Heart right ventricle (tissue), 16 donors: ENCODE measurements around the gene EFEMP2. TPM values are rescaled to one million over a fixed set of nuclear protein-coding genes. Genes with fewer than 3 reads are reported as not detected.

Experiments used
- ATAC-seq, 8 donors: fragments of 200-7000 bp; cut with Tn5 transposase; one replicate each; pipeline ENCODE4 v1.9.1; 2020; ENCODE audit warnings: mild to moderate bottlenecking in 8 of 8, moderate library complexity in 8 of 8, moderate number of reproducible peaks in 1 of 8
- DNase-seq, 2 donors: peaks; one replicate each; pipeline ENCODE4 v3.0.0-alpha.2; 2020
- H3K27ac ChIP-seq, 10 donors: fragments of 200-600 bp; sonication (generic) in 2 of 10; one replicate each; pipeline versions ENCODE4 v1.5.0 to v1.8.0; 2020 to 2022; ENCODE audit warnings: mild to moderate bottlenecking in 3 of 10
- H3K27me3 ChIP-seq, 7 donors: fragments of 200-600 bp; one replicate each; pipeline ENCODE4 v1.8.0; 2021 to 2022; ENCODE audit warnings: mild to moderate bottlenecking in 2 of 7
- H3K36me3 ChIP-seq, 9 donors: fragments of 200-600 bp; sonication (generic) in 1 of 9; one replicate each; pipeline versions ENCODE4 v1.5.0 to v1.8.0; 2020 to 2022; ENCODE audit warnings: mild to moderate bottlenecking in 2 of 9
- H3K4me1 ChIP-seq, 9 donors: fragments of 200-600 bp; sonication (generic) in 1 of 9; one replicate each; pipeline versions ENCODE4 v1.5.0 to v1.8.0; 2020 to 2022; ENCODE audit warnings: mild to moderate bottlenecking in 4 of 9
- H3K4me3 ChIP-seq, 10 donors: fragments of 200-600 bp; sonication (generic) in 2 of 10; one replicate each; pipeline versions ENCODE4 v1.5.0 to v1.8.0; 2020 to 2022; ENCODE audit warnings: mild to moderate bottlenecking in 7 of 10, moderate library complexity in 2 of 10
- H3K9me3 ChIP-seq, 11 donors: fragments of 200-600 bp in 10 of 11; sonication (generic) in 2 of 11; one replicate each; pipeline versions ENCODE4 v1.5.0 to v1.8.0; 2013 to 2022; ENCODE audit warnings: mild to moderate bottlenecking in 2 of 11, control low read depth in 1 of 11, moderate library complexity in 1 of 11
- WGBS, 2 donors: extraction: QIAGEN DNeasy Blood & Tissue Kit; methylation state at CpG; one replicate each; pipeline ENCODE4 v1.1.7; 2013; ENCODE audit warnings: inconsistent platforms in 1 of 2; 5-methylcytosine and 5-hydroxymethylcytosine counted together
- intact Hi-C, 10 donors: fragments of 100-400 bp; cut with DNase I; formaldehyde crosslinking; loops; one replicate each; pipeline versions ENCODE4 v1.11.1 to v1.14.2; 2022
- polyA plus RNA-seq, 2 donors: library from polyadenylated mRNA; stranded (reverse); fragments of 200-250 nt; gene quantifications; one replicate each; pipeline ENCODE4 v1.2.3, GENCODE V29; 2013
- total RNA-seq, 10 donors: library from RNA; stranded (reverse); fragmentation: NEBNext Ultra II Directional in 3 of 10; extraction: Animal tissue kit (Norgen Biotek cat#: 25700) in 3 of 10; gene quantifications; one replicate each; pipeline versions ENCODE4 v1.2.1 to v1.2.4, GENCODE V29; 2021 to 2023
- TF ChIP-seq, protein P1 (sequence below), 9 donors: fragments of 200-600 bp; sonication (generic) in 2 of 9; IDR thresholded peaks; one replicate each; pipeline versions ENCODE4 v1.5.0 to v1.8.0; 2021 to 2022; ENCODE audit warnings: antibody characterized with exemption in 9 of 9, mild to moderate bottlenecking in 5 of 9, moderate library complexity in 1 of 9
- donor health status: Arrhythmogenic right ventricular cardiomyopathy.
- donor health status: ischemic (EF 13 %, LVEDD 7.1; RV severe dilation, severe dysfunction).
- donor health status: healthy with polysubstance abuse.
- donor health status: DM: no; HTN: yes; CAD: no.
- donor health status: DM: no; HTN: no; CAD: no.
- donor health status: ischemic (EF 25% LVEDD 6.9; RV normal size, moderate dysfunction).
- donor health status: ischemic (EF 25% LVEDD 5.7; RV mildly dilated, moderate dysfunction).
- donor health status: healthy.
- donor health status: DM: yes; HTN: yes; CAD: no.
- donor health status: Ischemic cardiomyopathy.
- donor health status: ischemic (EF 35%, LVEDD 5.7; RV mildly dilated, moderate dysfunction).
- donor health status: nonischemic (EF 11% LVEDD 7.7; RV severe dilation, severe dysfunction).
- donor health status: DM: yes; HTN: yes; CAD: no.
- donor health status: PGD.
- donor health status: ischemic (EF 29% LVEDD 5.4; RV normal size, mild dysfunction).
- donor health status: nonischemic (EF 23%, LVEDD 6.1; RV moderate dilation, normal function).

The EFEMP2 gene
- total and polyA plus RNA-seq, 12 donors: 54.8 to 133 (median 89.6) TPM

DNA sequence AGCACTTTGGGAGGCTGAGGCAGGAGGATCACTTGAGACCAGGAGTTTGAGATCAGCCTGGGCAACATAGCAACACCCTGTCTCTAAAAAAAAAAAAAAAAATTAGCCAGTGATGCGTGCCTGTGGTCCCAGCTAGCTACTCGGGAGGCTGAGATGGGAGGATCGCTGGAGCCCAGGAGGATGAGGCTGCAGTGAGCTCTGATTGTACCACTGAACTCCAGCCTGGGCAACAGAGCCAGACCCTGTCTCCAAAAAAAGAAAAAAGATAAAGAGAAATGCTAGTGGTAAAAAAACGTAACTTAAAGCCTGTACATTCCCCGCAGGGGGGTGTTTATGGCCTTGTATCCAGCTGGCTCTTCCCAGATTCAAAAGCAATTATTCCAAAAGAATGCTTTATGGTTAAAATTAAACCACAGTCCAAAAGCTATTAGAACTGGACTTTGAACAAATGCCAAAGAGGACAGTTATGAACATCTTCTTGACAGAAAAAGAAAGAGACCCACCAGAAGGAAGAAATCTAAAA, 55.2 kb downstream of the EFEMP2 start:
- peaks cover 0 to 26% (median 9%) of the 10 kb centered on the region in 9 donors for H3K4me1 ChIP-seq
- TF ChIP-seq, protein P1, sequence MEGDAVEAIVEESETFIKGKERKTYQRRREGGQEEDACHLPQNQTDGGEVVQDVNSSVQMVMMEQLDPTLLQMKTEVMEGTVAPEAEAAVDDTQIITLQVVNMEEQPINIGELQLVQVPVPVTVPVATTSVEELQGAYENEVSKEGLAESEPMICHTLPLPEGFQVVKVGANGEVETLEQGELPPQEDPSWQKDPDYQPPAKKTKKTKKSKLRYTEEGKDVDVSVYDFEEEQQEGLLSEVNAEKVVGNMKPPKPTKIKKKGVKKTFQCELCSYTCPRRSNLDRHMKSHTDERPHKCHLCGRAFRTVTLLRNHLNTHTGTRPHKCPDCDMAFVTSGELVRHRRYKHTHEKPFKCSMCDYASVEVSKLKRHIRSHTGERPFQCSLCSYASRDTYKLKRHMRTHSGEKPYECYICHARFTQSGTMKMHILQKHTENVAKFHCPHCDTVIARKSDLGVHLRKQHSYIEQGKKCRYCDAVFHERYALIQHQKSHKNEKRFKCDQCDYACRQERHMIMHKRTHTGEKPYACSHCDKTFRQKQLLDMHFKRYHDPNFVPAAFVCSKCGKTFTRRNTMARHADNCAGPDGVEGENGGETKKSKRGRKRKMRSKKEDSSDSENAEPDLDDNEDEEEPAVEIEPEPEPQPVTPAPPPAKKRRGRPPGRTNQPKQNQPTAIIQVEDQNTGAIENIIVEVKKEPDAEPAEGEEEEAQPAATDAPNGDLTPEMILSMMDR (IDR thresholded peaks at IDR 0.05): no peak
- intact Hi-C loops: loop anchor here in 9 of 10 donors (2.0 to 10.0 kb wide), 9 partner anchors 35 to 193 kb away; partner anchors contain the start of genes AP5B1 (in 5 of the 9) and KAT5 (in 1 of the 9)
- peaks cover 0 to 7% (median 0%) of the 10 kb centered on the region in 9 donors for H3K36me3 ChIP-seq
- WGBS, 2 donors: 69 to 81% methylated on average over 5 of the region's 5 CpGs
- no peaks in the 10 kb centered on the region for H3K9me3 ChIP-seq
- peak overlapping the region in 8 of 10 donors; percentile 36 to 84 (median 62) for H3K27ac ChIP-seq
- H3K27me3 ChIP-seq: no peaks in the 10 kb centered on the region
- DNase-seq: no peak
- no peak for ATAC-seq
- H3K4me3 ChIP-seq: peak overlapping the region; percentile 23 to 75 (median 62)

DNA sequence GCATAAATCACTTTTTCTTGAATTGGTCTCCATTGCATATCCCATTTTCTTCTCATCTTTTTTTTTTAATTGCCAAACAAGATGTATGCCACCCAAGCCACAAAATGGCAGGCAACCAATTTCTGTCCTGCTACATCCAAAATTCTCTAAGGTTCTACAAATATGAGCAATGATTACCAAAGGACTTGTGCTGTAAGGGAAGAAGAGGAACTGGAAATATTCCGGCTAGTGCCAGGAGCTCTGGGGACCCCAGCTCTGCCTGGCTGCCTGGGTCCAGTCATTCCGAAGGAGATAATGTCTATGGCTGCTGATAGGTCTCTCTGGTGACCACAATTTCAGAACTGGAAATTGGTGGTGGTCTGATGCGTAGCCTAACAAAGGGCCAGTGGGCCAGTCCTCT, 55.9 kb downstream of the EFEMP2 start:
- no peak for ATAC-seq
- H3K9me3 ChIP-seq: no peaks in the 10 kb centered on the region
- TF ChIP-seq, protein P1 (IDR thresholded peaks at IDR 0.05): no peak
- no peak overlapping the region for H3K27ac ChIP-seq
- 97 to 98% methylated on average over 3 of the region's 3 CpGs for WGBS, 2 donors
- H3K36me3 ChIP-seq: peaks cover 0 to 7% (median 0%) of the 10 kb centered on the region in 9 donors
- DNase-seq: no peak
- H3K4me3 ChIP-seq: peak overlapping the region in 2 of 10 donors; percentile 64 to 75
- peaks cover 2 to 33% (median 11%) of the 10 kb centered on the region in 9 donors for H3K4me1 ChIP-seq
- H3K27me3 ChIP-seq: no peaks in the 10 kb centered on the region
- intact Hi-C loops: loop anchor here in 9 of 10 donors (2.0 to 10.0 kb wide), 9 partner anchors 34 to 192 kb away; partner anchors contain the start of genes AP5B1 (in 5 of the 9) and KAT5 (in 1 of the 9)

Other genes starting within 250 kb of the EFEMP2 start
- gene SIPA1, start 234.7 kb downstream of the EFEMP2 start, total RNA-seq: 10 to 100 TPM; 11.8 to 39.7 (median 15.6) TPM
- 10 to 100 TPM; 32.6 to 85.9 TPM for gene SIPA1, start 234.7 kb downstream of the EFEMP2 start, polyA plus RNA-seq
- gene RELA, start 209.9 kb downstream of the EFEMP2 start, total RNA-seq: 10 to 100 TPM; 30.7 to 55.2 (median 40.0) TPM
- 10 to 100 TPM; 28.9 to 38.3 TPM for gene RELA, start 209.9 kb downstream of the EFEMP2 start, polyA plus RNA-seq
- 10 to 100 TPM; 40.9 to 53.6 (median 44.0) TPM for gene KAT5, start 160.5 kb downstream of the EFEMP2 start, total RNA-seq
- gene KAT5, start 160.5 kb downstream of the EFEMP2 start, polyA plus RNA-seq: 10 to 100 TPM; 54.9 to 62.8 TPM
- gene RNASEH2C, start 152.0 kb downstream of the EFEMP2 start, total RNA-seq: 10 to 100 TPM; 34.1 to 75.6 (median 43.5) TPM
- 100 to 1,000 TPM in 1 of 2 donors, 10 to 100 TPM in 1; 60.3 to 123 TPM for gene RNASEH2C, start 152.0 kb downstream of the EFEMP2 start, polyA plus RNA-seq
- gene AP5B1, start 91.8 kb downstream of the EFEMP2 start, total RNA-seq: 10 to 100 TPM in 1 of 10 donors, 1 to 10 TPM in 9; 6.1 to 12.8 (median 7.4) TPM
- 1 to 10 TPM; 5.0 to 5.1 TPM for gene AP5B1, start 91.8 kb downstream of the EFEMP2 start, polyA plus RNA-seq
- not detected for gene OVOL1, start 85.7 kb downstream of the EFEMP2 start, total RNA-seq
- not detected for gene OVOL1, start 85.7 kb downstream of the EFEMP2 start, polyA plus RNA-seq
- under 1 TPM in 5 of 10 donors, not detected in 5; 0.13 to 0.32 (median 0.21) TPM for gene SNX32, start 38.8 kb downstream of the EFEMP2 start, total RNA-seq
- under 1 TPM; 0.51 to 0.58 TPM for gene SNX32, start 38.8 kb downstream of the EFEMP2 start, polyA plus RNA-seq
- gene CFL1, start 14.6 kb downstream of the EFEMP2 start, total RNA-seq: 100 to 1,000 TPM; 281 to 672 (median 320) TPM
- gene CFL1, start 14.6 kb downstream of the EFEMP2 start, polyA plus RNA-seq: 100 to 1,000 TPM; 159 to 962 TPM
- 10 to 100 TPM; 20.3 to 38.8 (median 27.0) TPM for gene MUS81, start 12.4 kb downstream of the EFEMP2 start, total RNA-seq
- 100 to 1,000 TPM in 1 of 2 donors, 10 to 100 TPM in 1; 54.4 to 111 TPM for gene MUS81, start 12.4 kb downstream of the EFEMP2 start, polyA plus RNA-seq
- 1 to 10 TPM in 2 of 10 donors, under 1 TPM in 7, not detected in 1; 0.20 to 7.9 (median 0.55) TPM for gene CTSW, start 7.0 kb upstream of the EFEMP2 start, total RNA-seq
- under 1 TPM; 0.17 to 0.88 TPM for gene CTSW, start 7.0 kb upstream of the EFEMP2 start, polyA plus RNA-seq
- gene FIBP, start 15.7 kb upstream of the EFEMP2 start, total RNA-seq: 10 to 100 TPM; 46.3 to 63.2 (median 49.9) TPM
- 10 to 100 TPM; 44.0 to 88.4 TPM for gene FIBP, start 15.7 kb upstream of the EFEMP2 start, polyA plus RNA-seq
- gene CCDC85B, start 17.9 kb upstream of the EFEMP2 start, total RNA-seq: 10 to 100 TPM; 22.1 to 48.9 (median 34.4) TPM
- gene CCDC85B, start 17.9 kb upstream of the EFEMP2 start, polyA plus RNA-seq: 10 to 100 TPM; 66.3 to 69.4 TPM
- 1 to 10 TPM in 6 of 10 donors, under 1 TPM in 2, not detected in 2; 0.31 to 8.1 (median 2.6) TPM for gene FOSL1, start 27.6 kb upstream of the EFEMP2 start, total RNA-seq
- 10 to 100 TPM in 1 of 2 donors, 1 to 10 TPM in 1; 2.0 to 32.8 TPM for gene FOSL1, start 27.6 kb upstream of the EFEMP2 start, polyA plus RNA-seq
- 10 to 100 TPM; 35.7 to 49.2 (median 40.9) TPM for gene C11orf68, start 46.3 kb upstream of the EFEMP2 start, total RNA-seq
- 10 to 100 TPM; 38.2 to 44.7 TPM for gene C11orf68, start 46.3 kb upstream of the EFEMP2 start, polyA plus RNA-seq
- 100 to 1,000 TPM in 3 of 10 donors, 10 to 100 TPM in 7; 69.4 to 115 (median 93.8) TPM for gene DRAP1, start 46.6 kb upstream of the EFEMP2 start, total RNA-seq
- gene DRAP1, start 46.6 kb upstream of the EFEMP2 start, polyA plus RNA-seq: 100 to 1,000 TPM; 177 to 210 TPM
- gene TSGA10IP, start 72.7 kb upstream of the EFEMP2 start, total RNA-seq: not detected
- gene TSGA10IP, start 72.7 kb upstream of the EFEMP2 start, polyA plus RNA-seq: under 1 TPM in 1 of 2 donors, not detected in 1; 0.01 TPM
- 10 to 100 TPM; 26.2 to 40.1 (median 32.5) TPM for gene SART1, start 88.9 kb upstream of the EFEMP2 start, total RNA-seq
- gene SART1, start 88.9 kb upstream of the EFEMP2 start, polyA plus RNA-seq: 100 to 1,000 TPM in 1 of 2 donors, 10 to 100 TPM in 1; 52.0 to 160 TPM
- 10 to 100 TPM; 15.1 to 25.3 (median 19.7) TPM for gene EIF1AD, start 129.4 kb upstream of the EFEMP2 start, total RNA-seq
- 10 to 100 TPM; 18.3 to 30.0 TPM for gene EIF1AD, start 129.4 kb upstream of the EFEMP2 start, polyA plus RNA-seq
- gene BANF1, start 129.7 kb upstream of the EFEMP2 start, total RNA-seq: 100 to 1,000 TPM; 196 to 224 (median 212) TPM
- 100 to 1,000 TPM; 234 to 381 TPM for gene BANF1, start 129.7 kb upstream of the EFEMP2 start, polyA plus RNA-seq
- under 1 TPM in 3 of 10 donors, not detected in 7; 0.35 to 0.69 (median 0.43) TPM for gene CST6, start 139.2 kb upstream of the EFEMP2 start, total RNA-seq
- gene CST6, start 139.2 kb upstream of the EFEMP2 start, polyA plus RNA-seq: 1 to 10 TPM in 1 of 2 donors, under 1 TPM in 1; 0.44 to 2.6 TPM
- 1 to 10 TPM in 1 of 10 donors, not detected in 9; 1.1 TPM for gene CATSPER1, start 153.7 kb upstream of the EFEMP2 start, total RNA-seq
- under 1 TPM in 1 of 2 donors, not detected in 1; 0.17 TPM for gene CATSPER1, start 153.7 kb upstream of the EFEMP2 start, polyA plus RNA-seq
- gene GAL3ST3, start 176.4 kb upstream of the EFEMP2 start, total RNA-seq: 1 to 10 TPM; 1.9 to 4.6 (median 2.5) TPM
- gene GAL3ST3, start 176.4 kb upstream of the EFEMP2 start, polyA plus RNA-seq: 1 to 10 TPM in 1 of 2 donors, under 1 TPM in 1; 0.07 to 1.0 TPM
- gene SF3B2, start 179.6 kb upstream of the EFEMP2 start, total RNA-seq: 10 to 100 TPM; 62.0 to 89.8 (median 72.7) TPM
- gene SF3B2, start 179.6 kb upstream of the EFEMP2 start, polyA plus RNA-seq: 10 to 100 TPM; 46.5 to 94.9 TPM
- 100 to 1,000 TPM in 4 of 10 donors, 10 to 100 TPM in 6; 50.0 to 121 (median 81.9) TPM for gene PACS1, start 197.5 kb upstream of the EFEMP2 start, total RNA-seq
- 10 to 100 TPM; 24.1 to 28.2 TPM for gene PACS1, start 197.5 kb upstream of the EFEMP2 start, polyA plus RNA-seq